ENCODE measurements around the gene DCPS.

GRCh38 chr11:126305699-126306098 lies 1.8 kb downstream of the DCPS start:
- TF ChIP-seq CTCF (IDR thresholded peaks at IDR 0.05) (no peak), POLR2A (IDR thresholded peaks at IDR 0.05) (no peak)
